ENCODE results near the gene MTERF4.

Gene MTERF4

DNA sequence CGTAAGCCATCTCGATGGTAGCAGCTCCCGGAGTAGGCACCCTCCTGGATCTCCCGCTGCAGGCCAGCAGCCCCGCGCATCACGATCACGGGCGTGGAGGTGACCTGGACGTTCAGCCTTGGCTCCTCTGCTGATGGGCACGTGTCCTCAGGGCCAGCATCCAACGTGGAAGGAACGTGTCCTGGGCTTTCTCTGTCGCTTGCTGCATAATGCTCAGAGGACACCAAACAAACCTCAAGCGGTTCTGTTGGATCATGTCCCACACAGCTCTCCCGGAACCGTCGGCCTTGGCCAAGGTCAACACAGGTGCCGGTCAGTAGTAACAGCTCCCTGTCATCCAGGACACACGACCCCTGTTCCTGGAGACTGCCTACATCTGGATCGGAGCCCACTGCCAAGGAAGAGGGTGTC, 24.1 kb upstream of the MTERF4 start:
- no peak for DNase-seq (ENCODE audit: low read depth)
- TF ChIP-seq, protein P1, sequence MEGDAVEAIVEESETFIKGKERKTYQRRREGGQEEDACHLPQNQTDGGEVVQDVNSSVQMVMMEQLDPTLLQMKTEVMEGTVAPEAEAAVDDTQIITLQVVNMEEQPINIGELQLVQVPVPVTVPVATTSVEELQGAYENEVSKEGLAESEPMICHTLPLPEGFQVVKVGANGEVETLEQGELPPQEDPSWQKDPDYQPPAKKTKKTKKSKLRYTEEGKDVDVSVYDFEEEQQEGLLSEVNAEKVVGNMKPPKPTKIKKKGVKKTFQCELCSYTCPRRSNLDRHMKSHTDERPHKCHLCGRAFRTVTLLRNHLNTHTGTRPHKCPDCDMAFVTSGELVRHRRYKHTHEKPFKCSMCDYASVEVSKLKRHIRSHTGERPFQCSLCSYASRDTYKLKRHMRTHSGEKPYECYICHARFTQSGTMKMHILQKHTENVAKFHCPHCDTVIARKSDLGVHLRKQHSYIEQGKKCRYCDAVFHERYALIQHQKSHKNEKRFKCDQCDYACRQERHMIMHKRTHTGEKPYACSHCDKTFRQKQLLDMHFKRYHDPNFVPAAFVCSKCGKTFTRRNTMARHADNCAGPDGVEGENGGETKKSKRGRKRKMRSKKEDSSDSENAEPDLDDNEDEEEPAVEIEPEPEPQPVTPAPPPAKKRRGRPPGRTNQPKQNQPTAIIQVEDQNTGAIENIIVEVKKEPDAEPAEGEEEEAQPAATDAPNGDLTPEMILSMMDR (IDR thresholded peaks at IDR 0.05; ENCODE audit: low read depth, low read length), result no peak
- TF ChIP-seq MYC (IDR thresholded peaks at IDR 0.05; ENCODE audit: low read depth, low read length) (no peak), POLR2A (IDR thresholded peaks at IDR 0.05; ENCODE audit: extremely low read depth, insufficient read length) (no peak)
- TF ChIP-seq, protein P2, sequence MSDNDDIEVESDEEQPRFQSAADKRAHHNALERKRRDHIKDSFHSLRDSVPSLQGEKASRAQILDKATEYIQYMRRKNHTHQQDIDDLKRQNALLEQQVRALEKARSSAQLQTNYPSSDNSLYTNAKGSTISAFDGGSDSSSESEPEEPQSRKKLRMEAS (IDR thresholded peaks at IDR 0.05; ENCODE audit: low read depth, low read length), result no peak
- H3K4me3 ChIP-seq (ENCODE audit: low read depth, low read length), result no peak overlapping the region

DNA sequence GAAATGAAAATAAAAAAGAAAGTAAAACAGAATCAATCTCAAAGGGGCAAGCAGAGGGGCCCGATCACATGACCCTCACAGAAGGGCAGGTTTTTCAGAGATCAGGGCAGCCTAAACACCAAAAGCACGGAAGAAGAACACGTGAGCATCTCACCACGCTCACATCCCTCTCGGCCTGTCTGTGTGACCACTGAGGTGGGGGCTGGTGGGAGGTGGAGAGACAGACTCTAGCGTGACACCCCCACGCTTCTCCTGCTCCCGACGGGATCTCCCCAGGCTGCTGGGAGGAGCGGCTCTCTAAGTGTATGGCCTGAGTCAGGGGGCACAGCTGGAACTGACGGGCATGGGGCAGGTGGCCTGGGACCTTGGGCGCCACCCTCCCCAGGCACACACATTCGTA, 23.5 kb upstream of the MTERF4 start:
- DNase-seq (ENCODE audit: low read depth), result no peak

DNA sequence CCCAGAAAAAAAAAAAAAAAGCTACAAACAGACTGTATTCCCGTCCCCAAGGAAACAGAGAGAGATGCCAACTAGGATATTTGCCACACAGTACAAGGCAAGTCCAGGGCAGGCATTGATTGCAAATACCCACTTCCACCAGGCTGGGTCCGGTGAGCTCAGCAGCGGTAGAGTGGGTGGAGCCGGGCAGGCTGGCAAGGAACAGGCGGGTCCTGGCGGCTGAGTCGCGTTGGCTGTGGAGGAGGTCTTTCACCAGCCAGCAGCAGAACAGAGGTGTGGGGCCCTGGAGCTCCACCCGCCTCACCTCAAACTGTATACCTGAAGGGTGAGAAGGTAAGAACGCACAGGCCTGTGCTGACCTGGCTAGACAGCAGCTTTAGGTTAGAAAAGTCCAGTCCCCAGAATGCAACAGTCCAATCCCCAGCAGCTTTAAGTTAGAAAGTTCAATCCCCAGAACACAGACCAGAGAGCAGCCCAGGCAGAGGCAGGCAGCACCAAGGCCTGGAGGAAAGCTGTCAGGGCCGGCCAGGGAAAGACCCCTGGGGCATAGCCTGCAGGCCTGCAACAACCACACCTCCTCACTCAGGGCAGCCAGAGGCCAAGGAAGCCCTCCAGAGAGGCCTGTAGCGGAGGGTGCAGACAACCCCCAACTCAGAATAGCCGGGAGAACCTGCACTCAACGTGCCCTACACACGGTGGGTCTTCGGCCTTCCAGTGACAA, 21.9 kb upstream of the MTERF4 start:
- no peak overlapping the region for H3K4me3 ChIP-seq (ENCODE audit: low read depth, low read length)
- no peak for DNase-seq (ENCODE audit: low read depth)
- TF ChIP-seq, protein P2 (IDR thresholded peaks at IDR 0.05; ENCODE audit: low read depth, low read length), result no peak
- TF ChIP-seq, protein P1 (IDR thresholded peaks at IDR 0.05; ENCODE audit: low read depth, low read length), result no peak
- TF ChIP-seq POLR2A (IDR thresholded peaks at IDR 0.05; ENCODE audit: extremely low read depth, insufficient read length), result no peak

More for the DNA sequence above, 23.5 kb upstream of the MTERF4 start:
- no peak overlapping the region for H3K4me3 ChIP-seq (ENCODE audit: low read depth, low read length)
- TF ChIP-seq POLR2A (IDR thresholded peaks at IDR 0.05; ENCODE audit: extremely low read depth, insufficient read length) (no peak), MYC (IDR thresholded peaks at IDR 0.05; ENCODE audit: low read depth, low read length) (no peak)
- TF ChIP-seq, protein P1 (IDR thresholded peaks at IDR 0.05; ENCODE audit: low read depth, low read length), result no peak
- TF ChIP-seq, protein P2 (IDR thresholded peaks at IDR 0.05; ENCODE audit: low read depth, low read length), result no peak

DNA sequence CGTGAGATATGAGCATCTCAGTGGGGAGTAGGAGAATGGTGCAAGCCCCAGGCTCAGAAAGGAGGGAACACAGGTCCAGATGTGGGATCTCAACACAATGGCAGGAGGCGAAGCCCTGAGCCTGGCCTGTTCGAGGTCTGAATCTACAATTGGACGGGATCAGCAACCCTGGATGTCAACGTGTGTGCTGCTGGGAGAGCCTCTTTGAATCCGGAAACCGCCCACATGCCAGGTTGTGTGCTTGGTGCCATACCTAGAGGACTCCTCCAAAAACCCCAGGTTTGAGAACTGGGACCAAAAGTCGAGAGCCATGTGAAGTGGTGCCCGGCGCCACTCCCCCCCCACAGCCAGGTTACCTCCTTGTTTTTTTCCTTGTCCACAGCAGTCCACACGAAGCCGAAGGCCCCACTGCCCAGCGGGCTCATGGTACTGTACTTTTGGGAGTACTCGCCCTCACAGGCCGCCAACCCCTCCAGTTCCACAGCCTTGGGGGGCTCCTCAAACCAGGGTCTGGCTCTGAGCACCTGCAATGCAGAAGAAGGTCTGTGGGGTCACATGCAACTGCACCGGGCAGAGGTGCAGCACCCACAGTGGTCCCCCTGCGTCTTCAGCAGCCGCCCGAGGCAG, 20.4 kb upstream of the MTERF4 start:
- no peak for DNase-seq (ENCODE audit: low read depth)
- TF ChIP-seq POLR2A (IDR thresholded peaks at IDR 0.05; ENCODE audit: extremely low read depth, insufficient read length) (no peak), MYC (IDR thresholded peaks at IDR 0.05; ENCODE audit: low read depth, low read length) (no peak)
- TF ChIP-seq, protein P2 (IDR thresholded peaks at IDR 0.05; ENCODE audit: low read depth, low read length), result no peak
- TF ChIP-seq, protein P1 (IDR thresholded peaks at IDR 0.05; ENCODE audit: low read depth, low read length), result no peak
- H3K4me3 ChIP-seq (ENCODE audit: low read depth, low read length), result no peak overlapping the region

DNA sequence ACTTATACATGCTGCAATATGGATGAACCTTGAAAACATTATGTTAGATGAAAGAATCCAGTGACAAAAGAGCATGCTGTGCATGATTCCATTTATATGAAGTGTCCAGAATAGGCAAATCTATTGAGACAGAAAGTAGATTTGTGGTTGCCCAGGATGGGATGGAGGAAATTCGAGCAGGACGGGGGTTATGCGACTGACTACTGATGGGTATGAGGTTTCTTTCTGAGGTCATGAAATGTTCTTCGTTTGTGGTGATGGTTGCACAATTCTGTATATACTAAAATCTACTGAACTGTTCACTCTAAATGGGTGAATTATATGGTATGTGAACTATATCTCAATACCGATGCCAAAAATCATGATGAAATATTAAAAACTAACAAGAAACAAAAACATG, 18.9 kb upstream of the MTERF4 start:
- H3K4me3 ChIP-seq (ENCODE audit: low read depth, low read length), result no peak overlapping the region
- no peak for TF ChIP-seq MYC (IDR thresholded peaks at IDR 0.05; ENCODE audit: low read depth, low read length)
- TF ChIP-seq, protein P2 (IDR thresholded peaks at IDR 0.05; ENCODE audit: low read depth, low read length), result no peak
- TF ChIP-seq, protein P1 (IDR thresholded peaks at IDR 0.05; ENCODE audit: low read depth, low read length), result no peak
- TF ChIP-seq POLR2A (IDR thresholded peaks at IDR 0.05; ENCODE audit: extremely low read depth, insufficient read length), result no peak
- no peak for DNase-seq (ENCODE audit: low read depth)
